ENCODE results near the gene CEP162.

- TF ChIP-seq CTCF (conservative IDR thresholded peaks at IDR 0.05; ENCODE audit: low read depth, low read length) (no peak), EZH2 (IDR thresholded peaks at IDR 0.05; ENCODE audit: low read length, unreplicated experiment) (no peak)
Measured at GRCh38 chr6:84078335-84078734, 149.1 kb downstream of the CEP162 start.

Data from PC-3 (cell line).